ENCODE measurements around the gene SEMA5A.

DNA sequence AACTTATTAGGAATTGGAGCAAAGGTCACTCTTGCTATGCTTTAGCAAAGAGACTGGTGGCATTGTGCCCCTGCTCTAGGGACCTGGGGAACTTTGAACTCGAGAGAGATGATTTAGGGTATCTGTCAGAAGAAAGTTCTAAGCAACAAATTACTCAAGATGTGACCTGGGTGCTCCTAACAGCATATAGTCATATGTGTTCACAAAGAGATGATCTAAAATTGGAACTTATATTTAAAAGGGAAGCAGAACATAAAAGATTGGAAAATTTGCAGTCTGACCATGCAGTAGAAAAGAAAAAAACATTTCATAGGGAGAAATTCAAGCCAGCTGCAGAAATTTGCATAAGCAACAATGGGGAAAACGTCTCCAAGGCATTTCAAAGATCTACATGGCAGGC, 68.3 kb downstream of the SEMA5A start:
- TF ChIP-seq, protein P1, sequence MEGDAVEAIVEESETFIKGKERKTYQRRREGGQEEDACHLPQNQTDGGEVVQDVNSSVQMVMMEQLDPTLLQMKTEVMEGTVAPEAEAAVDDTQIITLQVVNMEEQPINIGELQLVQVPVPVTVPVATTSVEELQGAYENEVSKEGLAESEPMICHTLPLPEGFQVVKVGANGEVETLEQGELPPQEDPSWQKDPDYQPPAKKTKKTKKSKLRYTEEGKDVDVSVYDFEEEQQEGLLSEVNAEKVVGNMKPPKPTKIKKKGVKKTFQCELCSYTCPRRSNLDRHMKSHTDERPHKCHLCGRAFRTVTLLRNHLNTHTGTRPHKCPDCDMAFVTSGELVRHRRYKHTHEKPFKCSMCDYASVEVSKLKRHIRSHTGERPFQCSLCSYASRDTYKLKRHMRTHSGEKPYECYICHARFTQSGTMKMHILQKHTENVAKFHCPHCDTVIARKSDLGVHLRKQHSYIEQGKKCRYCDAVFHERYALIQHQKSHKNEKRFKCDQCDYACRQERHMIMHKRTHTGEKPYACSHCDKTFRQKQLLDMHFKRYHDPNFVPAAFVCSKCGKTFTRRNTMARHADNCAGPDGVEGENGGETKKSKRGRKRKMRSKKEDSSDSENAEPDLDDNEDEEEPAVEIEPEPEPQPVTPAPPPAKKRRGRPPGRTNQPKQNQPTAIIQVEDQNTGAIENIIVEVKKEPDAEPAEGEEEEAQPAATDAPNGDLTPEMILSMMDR (IDR thresholded peaks at IDR 0.05): no peak
- TF ChIP-seq POLR2A (IDR thresholded peaks at IDR 0.05): no peak

Data from lower leg skin (tissue), 3 donors.